Activated CD4-positive, alpha-beta T cell treated with anti-CD3 and anti-CD28 coated beads, Interleukin-2, amount 50 U/mL, for 16 hours (primary cell): ENCODE data around the gene SOX4.
A peak's percentile ranks its signal among the peaks of the same experiment; 100 is the strongest.
"Not testable (repeated sequence)": the region's sequence is repeated elsewhere in the genome, so short reads cannot be mapped to it uniquely, and the experiment has no call there.

Experiments used
- DNase-seq: peaks from one replicate; pipeline ENCODE4 v3.0.0-alpha.2; 2020

SOX4 gene

GRCh38 chr6:21593412-21593926 lies at the start of gene SOX4:
Gene SOX4 (plus strand): TSS chr6:21593751. CDS start chr6:21594535, 784 bp downstream.
- DNase-seq: peak; percentile 78

- DNase-seq: not testable (repeated sequence)
Observed at GRCh38 chr6:21552286-21552685, 41.3 kb upstream of the SOX4 start.

GRCh38 chr6:21554286-21554685 lies 39.3 kb upstream of the SOX4 start:
- DNase-seq: no peak

- no peak for DNase-seq
Observed at GRCh38 chr6:21555197-21555596, 38.4 kb upstream of the SOX4 start.

DNA sequence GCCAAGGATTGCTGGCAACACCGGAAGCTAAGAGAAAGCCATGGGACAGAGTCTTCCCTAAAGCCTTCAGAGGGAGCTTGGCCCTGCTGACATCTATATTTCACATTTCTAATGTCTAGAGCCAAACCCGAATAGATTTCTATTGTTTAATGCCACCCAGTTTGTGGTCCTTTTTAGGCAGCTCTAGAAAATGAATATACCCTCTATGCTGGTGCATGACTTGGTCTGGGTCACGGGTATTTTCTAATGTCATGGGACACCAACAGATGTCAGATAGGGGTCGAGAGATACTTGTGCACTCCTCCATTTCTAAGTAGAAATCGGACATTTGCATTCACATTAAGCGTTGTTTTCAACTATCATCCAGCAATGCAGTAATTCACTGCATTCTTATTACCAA lies 37.0 kb upstream of the SOX4 start:
- DNase-seq: no peak

GRCh38 chr6:21556968-21557721 lies 36.4 kb upstream of the SOX4 start:
- no peak for DNase-seq

GRCh38 chr6:21559238-21559637 lies 34.3 kb upstream of the SOX4 start:
- no peak for DNase-seq

GRCh38 chr6:21560249-21560648 lies 33.3 kb upstream of the SOX4 start:
- no peak for DNase-seq

GRCh38 chr6:21565431-21565830 lies 28.1 kb upstream of the SOX4 start:
- DNase-seq: no peak

DNA sequence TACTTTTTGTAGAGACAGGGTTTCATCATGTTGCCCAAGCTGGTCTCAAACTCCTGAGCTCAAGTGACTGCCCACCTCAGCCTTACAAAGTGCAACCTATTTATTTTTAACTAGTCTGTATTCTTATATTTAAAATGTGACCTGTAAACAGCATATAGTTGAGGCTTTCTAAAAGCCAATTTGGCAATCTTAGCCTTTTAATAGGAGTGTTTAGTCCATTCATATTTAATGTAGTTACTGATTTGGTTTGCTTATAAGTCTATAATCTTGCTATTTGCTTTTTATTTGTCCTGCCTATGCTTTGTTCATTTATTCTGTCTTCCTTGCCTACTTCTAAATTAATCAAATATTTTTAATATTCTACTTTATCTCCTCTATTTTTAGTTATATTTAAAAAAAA lies 15.0 kb upstream of the SOX4 start:
- DNase-seq: no peak

- DNase-seq: no peak
Observed at GRCh38 chr6:21582651-21583050, 10.9 kb upstream of the SOX4 start.

GRCh38 chr6:21586300-21586699 lies 7.3 kb upstream of the SOX4 start:
- DNase-seq: no peak

GRCh38 chr6:21586740-21587178 lies 6.8 kb upstream of the SOX4 start:
- DNase-seq: no peak

GRCh38 chr6:21587179-21587960 lies 6.2 kb upstream of the SOX4 start:
- peak; percentile 35 for DNase-seq

- DNase-seq: no peak
Observed at GRCh38 chr6:21587961-21588480, 5.5 kb upstream of the SOX4 start.

DNA sequence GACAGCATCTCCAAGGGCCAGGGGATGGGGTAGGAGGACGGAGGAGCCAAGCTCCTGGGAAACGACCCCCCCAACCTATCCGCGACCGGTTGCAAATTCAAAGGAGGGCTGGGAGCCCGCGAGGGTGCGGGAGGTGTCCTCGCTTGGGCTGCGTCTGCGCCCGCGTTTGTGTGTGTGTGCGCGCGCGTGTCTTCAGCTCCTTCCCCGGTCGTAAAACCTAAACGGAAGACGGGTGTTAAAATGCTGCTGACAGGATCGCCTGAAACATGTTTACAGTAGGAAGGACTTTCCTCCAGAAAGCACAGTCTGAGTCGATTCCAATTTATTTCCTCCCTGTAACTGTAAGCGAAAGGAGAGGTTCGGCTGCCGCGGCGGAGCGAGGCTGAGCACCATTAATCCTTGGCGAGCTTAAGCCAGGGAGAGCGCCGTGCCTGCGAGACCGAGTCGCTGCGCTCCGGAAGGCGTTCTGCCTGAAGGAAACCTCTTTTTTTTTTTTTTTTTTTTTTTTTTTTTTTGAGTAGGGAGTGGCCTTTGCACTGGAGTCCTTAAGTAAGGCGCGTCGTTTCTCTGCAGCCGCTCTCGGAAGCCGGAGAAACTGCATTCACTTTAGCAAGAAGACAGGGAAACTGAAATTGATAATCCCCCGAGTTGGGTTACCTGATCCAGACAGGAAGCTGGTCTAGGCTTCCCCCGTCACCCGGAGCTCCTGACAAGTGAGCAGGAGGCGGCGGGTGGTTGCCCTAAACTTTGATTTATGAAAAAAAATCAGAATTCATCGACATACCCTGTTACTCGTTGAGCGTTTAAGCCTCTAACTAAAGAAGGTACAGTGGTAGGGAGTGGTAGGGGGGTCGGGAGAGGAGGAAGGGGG lies 4.8 kb upstream of the SOX4 start:
- peak; percentile 49 for DNase-seq

- peak; percentile 86 for DNase-seq
Observed at GRCh38 chr6:21589352-21590345, 3.9 kb upstream of the SOX4 start.

DNA sequence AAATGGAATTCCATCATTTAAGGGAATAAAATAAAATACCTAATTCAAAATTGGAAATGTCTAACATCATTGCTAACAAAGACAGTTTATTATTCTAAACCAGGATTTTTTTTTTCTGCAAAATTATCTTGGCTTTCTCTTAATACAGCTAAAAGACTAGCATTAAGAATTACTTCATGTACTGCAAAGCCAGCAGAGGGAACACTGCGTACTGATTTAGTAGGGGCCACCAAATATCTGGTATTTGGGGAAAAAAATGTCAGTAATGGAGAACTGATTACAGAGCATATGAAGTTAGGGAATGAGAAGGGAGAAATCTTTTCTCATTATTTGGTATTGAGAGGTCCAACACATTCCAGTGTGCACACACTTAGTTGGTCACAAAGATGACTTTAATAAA lies 3.2 kb upstream of the SOX4 start:
- DNase-seq: no peak

- no peak for DNase-seq
Observed at GRCh38 chr6:21591446-21591845, 2.1 kb upstream of the SOX4 start.

- no peak for DNase-seq
Observed at GRCh38 chr6:21592953-21593352, 598 bp upstream of the SOX4 start.

GRCh38 chr6:21593927-21594415 lies 420 bp downstream of the SOX4 start:
- DNase-seq: no peak
